ENCODE results near the gene MOB3B.

Gene MOB3B

GRCh38 chr9:27333241-27334052 is 196.2 kb downstream of the MOB3B start:
- TF ChIP-seq, protein P1, sequence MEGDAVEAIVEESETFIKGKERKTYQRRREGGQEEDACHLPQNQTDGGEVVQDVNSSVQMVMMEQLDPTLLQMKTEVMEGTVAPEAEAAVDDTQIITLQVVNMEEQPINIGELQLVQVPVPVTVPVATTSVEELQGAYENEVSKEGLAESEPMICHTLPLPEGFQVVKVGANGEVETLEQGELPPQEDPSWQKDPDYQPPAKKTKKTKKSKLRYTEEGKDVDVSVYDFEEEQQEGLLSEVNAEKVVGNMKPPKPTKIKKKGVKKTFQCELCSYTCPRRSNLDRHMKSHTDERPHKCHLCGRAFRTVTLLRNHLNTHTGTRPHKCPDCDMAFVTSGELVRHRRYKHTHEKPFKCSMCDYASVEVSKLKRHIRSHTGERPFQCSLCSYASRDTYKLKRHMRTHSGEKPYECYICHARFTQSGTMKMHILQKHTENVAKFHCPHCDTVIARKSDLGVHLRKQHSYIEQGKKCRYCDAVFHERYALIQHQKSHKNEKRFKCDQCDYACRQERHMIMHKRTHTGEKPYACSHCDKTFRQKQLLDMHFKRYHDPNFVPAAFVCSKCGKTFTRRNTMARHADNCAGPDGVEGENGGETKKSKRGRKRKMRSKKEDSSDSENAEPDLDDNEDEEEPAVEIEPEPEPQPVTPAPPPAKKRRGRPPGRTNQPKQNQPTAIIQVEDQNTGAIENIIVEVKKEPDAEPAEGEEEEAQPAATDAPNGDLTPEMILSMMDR (IDR thresholded peaks at IDR 0.05; ENCODE audit: extremely low read depth, missing control alignments) = peak; percentile 56
- DNase-seq (ENCODE audit: low spot score) = peak; percentile 74

GRCh38 chr9:27331393-27331792 is 198.2 kb downstream of the MOB3B start:
- DNase-seq (ENCODE audit: low spot score) = no peak
- TF ChIP-seq, protein P1 (IDR thresholded peaks at IDR 0.05; ENCODE audit: extremely low read depth, missing control alignments) = no peak

DNA sequence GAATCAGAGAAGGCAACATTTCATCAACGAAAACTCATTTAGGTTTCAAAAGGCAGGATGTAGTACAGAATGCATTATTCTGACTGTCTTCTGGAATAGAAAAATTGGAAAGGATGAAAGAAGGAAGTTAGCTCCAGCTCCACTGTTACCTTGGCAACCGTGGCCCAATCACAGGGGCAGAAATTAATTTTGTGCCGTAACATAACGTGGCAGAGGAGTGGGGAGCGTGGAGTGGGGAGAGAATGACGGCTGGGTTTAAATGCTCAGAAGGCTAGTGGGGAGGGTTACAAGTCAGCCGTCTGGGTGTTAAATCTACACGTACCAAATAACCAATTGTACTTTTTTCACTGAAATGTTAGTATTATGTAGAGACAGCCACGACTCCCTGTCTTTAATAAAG is 200.3 kb downstream of the MOB3B start:
- TF ChIP-seq, protein P1 (IDR thresholded peaks at IDR 0.05; ENCODE audit: extremely low read depth, missing control alignments) = no peak

DNA sequence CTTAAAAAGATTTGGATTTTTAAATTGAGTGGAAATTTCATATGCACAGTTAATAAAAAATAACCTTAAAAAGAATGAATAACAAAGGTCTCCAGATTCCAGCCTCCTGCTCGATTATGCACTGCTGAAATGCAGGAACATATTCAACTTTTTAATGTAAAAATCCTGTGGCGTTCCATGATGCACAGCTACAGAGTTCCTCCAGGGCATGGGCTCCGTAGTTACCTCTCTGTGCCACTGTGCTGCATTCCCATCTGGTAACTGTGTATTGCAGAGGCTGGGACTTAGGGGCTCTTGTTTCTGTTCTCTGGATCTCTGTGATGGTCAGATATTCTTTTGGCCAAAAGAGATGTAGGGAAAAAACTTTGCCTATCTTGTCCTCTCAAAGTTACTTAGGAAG is 201.1 kb downstream of the MOB3B start:
- TF ChIP-seq, protein P1 (IDR thresholded peaks at IDR 0.05; ENCODE audit: extremely low read depth, missing control alignments) = no peak
- no peak for DNase-seq (ENCODE audit: low spot score)

More for the DNA sequence above, 200.3 kb downstream of the MOB3B start:
- DNase-seq (ENCODE audit: low spot score) = no peak

- TF ChIP-seq, protein P1 (IDR thresholded peaks at IDR 0.05; ENCODE audit: extremely low read depth, missing control alignments) = no peak
- DNase-seq (ENCODE audit: low spot score) = no peak
Measured at GRCh38 chr9:27311184-27311583, 218.4 kb downstream of the MOB3B start.

GRCh38 chr9:27310582-27310981 is 219.0 kb downstream of the MOB3B start:
- TF ChIP-seq, protein P1 (IDR thresholded peaks at IDR 0.05; ENCODE audit: extremely low read depth, missing control alignments) = no peak
- no peak for DNase-seq (ENCODE audit: low spot score)

- no peak for DNase-seq (ENCODE audit: low spot score)
- TF ChIP-seq, protein P1 (IDR thresholded peaks at IDR 0.05; ENCODE audit: extremely low read depth, missing control alignments) = no peak
Measured at GRCh38 chr9:27308691-27309390, 220.8 kb downstream of the MOB3B start.

All from GM20000 (cell line).